GM23338 (cell line): ENCODE measurements around the gene CHST11. TPM values are rescaled to one million over a fixed set of nuclear protein-coding genes. Genes with fewer than 3 reads are reported as not detected.

Source experiments
- ATAC-seq: fragments of 200-7000 bp; cut with Tn5 transposase; 3 replicates; pipeline ENCODE4 v1.9.1; 2020
- DNase-seq: peaks from one replicate; pipeline ENCODE4 v3.0.0-alpha.2; 2015; ENCODE audit warnings: low spot score
- H2AFZ ChIP-seq: fragments of 200-600 bp; sonication (generic); 2 replicates; pipeline ENCODE4 v1.8.0; 2016; ENCODE audit warnings: antibody characterized with exemption, mild to moderate bottlenecking, moderate library complexity
- H3F3A ChIP-seq: fragments of 200-600 bp; sonication (generic); replicated peaks from 2 replicates; pipeline ENCODE4 v1.8.0; 2017; ENCODE audit warnings: antibody characterized with exemption, mixed run types, low read depth
- H3K27ac ChIP-seq: fragments of 200-600 bp; sonication (generic); 2 replicates; pipeline ENCODE4 v1.6.1; 2016; ENCODE audit warnings: low read depth
- H3K27me3 ChIP-seq: fragments of 200-600 bp; sonication (generic); 2 replicates; pipeline ENCODE4 v1.8.0; 2016; ENCODE audit warnings: mild to moderate bottlenecking, mixed run types, moderate library complexity; ENCODE audit not compliant: insufficient read depth
- H3K36me3 ChIP-seq: fragments of 200-600 bp; sonication (generic); 2 replicates; pipeline ENCODE4 v1.8.0; 2016; ENCODE audit warnings: mild to moderate bottlenecking; ENCODE audit not compliant: insufficient read depth
- H3K4me1 ChIP-seq: fragments of 200-600 bp; sonication (generic); 2 replicates; pipeline ENCODE4 v1.8.0; 2016; ENCODE audit warnings: mild to moderate bottlenecking, moderate library complexity; ENCODE audit not compliant: insufficient read depth
- H3K4me2 ChIP-seq: fragments of 200-600 bp; sonication (generic); 2 replicates; pipeline ENCODE4 v1.7.1; 2017; ENCODE audit warnings: mixed run types
- H3K4me3 ChIP-seq: fragments of 200-600 bp; sonication (generic); 2 replicates; pipeline ENCODE4 v1.6.1; 2016; ENCODE audit warnings: mixed run types
- H3K79me2 ChIP-seq: fragments of 200-600 bp; sonication (generic); replicated peaks from 2 replicates; pipeline ENCODE4 v1.8.0; 2017; ENCODE audit warnings: mild to moderate bottlenecking; ENCODE audit not compliant: insufficient read depth
- H3K9me2 ChIP-seq: fragments of 200-600 bp; sonication (generic); 2 replicates; pipeline ENCODE4 v1.8.0; 2017; ENCODE audit not compliant: insufficient read depth
- H4K20me1 ChIP-seq: fragments of 200-600 bp; sonication (generic); replicated peaks from 2 replicates; pipeline ENCODE4 v1.8.0; 2017; ENCODE audit warnings: mild to moderate bottlenecking; ENCODE audit not compliant: insufficient read depth
- H3K27ac Mint-ChIP-seq: 2 replicates; pipeline ENCODE4 v1.8.0; 2020; ENCODE audit warnings: inconsistent platforms, mild to moderate bottlenecking, moderate library complexity, mixed read lengths
- H3K27me3 Mint-ChIP-seq: 3 replicates; pipeline ENCODE4 v1.8.0; 2022; ENCODE audit warnings: low read depth, mild to moderate bottlenecking, moderate library complexity, mixed read lengths, inconsistent platforms; ENCODE audit not compliant: insufficient read depth, poor library complexity
- H3K36me3 Mint-ChIP-seq: 3 replicates; pipeline ENCODE4 v1.8.0; 2021; ENCODE audit warnings: low read depth, mild to moderate bottlenecking, inconsistent platforms, moderate library complexity, mixed read lengths
- H3K4me1 Mint-ChIP-seq: 3 replicates; pipeline ENCODE4 v1.8.0; 2020; ENCODE audit warnings: mild to moderate bottlenecking, inconsistent platforms, mixed read lengths
- H3K4me3 Mint-ChIP-seq: 3 replicates; pipeline ENCODE4 v1.8.0; 2021; ENCODE audit warnings: moderate library complexity, mild to moderate bottlenecking, inconsistent platforms, mixed read lengths
- H3K9me3 Mint-ChIP-seq: 3 replicates; pipeline ENCODE4 v1.8.0; 2020; ENCODE audit warnings: moderate library complexity, mild to moderate bottlenecking, inconsistent platforms, mixed read lengths
- CTCF ChIP-seq, 2 experiments: fragments of 200-600 bp in 1 of 2; sonication (generic) in 1 of 2; conservative IDR thresholded peaks; 2 replicates each; pipeline versions ENCODE4 v1.5.1 to v1.6.1; 2016 to 2017; ENCODE audit warnings: antibody characterized with exemption in 2 of 2, low read depth in 2 of 2, mild to moderate bottlenecking in 2 of 2, moderate library complexity in 1 of 2
- NANOG ChIP-seq: IDR thresholded peaks from 2 replicates; pipeline ENCODE4 v1.6.1; 2016; ENCODE audit warnings: antibody characterized with exemption, borderline replicate concordance
- ZNF331 ChIP-seq: fragments of 250-450 bp; sonication (Bioruptor Pico); IDR thresholded peaks from 2 replicates; pipeline ENCODE4 v1.5.0; 2020; ENCODE audit warnings: low read depth, mild to moderate bottlenecking, moderate library complexity
- polyA plus RNA-seq: library from polyadenylated mRNA; unstranded; fragments of >200 nt; fragmentation: Nextera tagmentation; extraction: Ambion mirVana; gene quantifications from 2 replicates; pipeline ENCODE4 v1.2.1, GENCODE V29; 2016
- total RNA-seq: library from RNA; depleted of rRNA; stranded (reverse); fragments of >200 nt; shearing (Covaris generic); gene quantifications from 2 replicates; pipeline ENCODE4 v1.2.3, GENCODE V29; 2014
- TF ChIP-seq, protein P1 (sequence below): fragments of 250-450 bp; sonication (Bioruptor Pico); IDR thresholded peaks from 2 replicates; pipeline ENCODE4 v1.5.0; 2020; ENCODE audit warnings: mild to moderate bottlenecking, moderate library complexity

The CHST11 gene
- total and polyA plus RNA-seq, 2 experiments from 2014 or later = 7.7 to 25.7 TPM

GRCh38 chr12:104788840-104789271 lies 332.1 kb downstream of the CHST11 start (continued):
- TF ChIP-seq, protein P1, sequence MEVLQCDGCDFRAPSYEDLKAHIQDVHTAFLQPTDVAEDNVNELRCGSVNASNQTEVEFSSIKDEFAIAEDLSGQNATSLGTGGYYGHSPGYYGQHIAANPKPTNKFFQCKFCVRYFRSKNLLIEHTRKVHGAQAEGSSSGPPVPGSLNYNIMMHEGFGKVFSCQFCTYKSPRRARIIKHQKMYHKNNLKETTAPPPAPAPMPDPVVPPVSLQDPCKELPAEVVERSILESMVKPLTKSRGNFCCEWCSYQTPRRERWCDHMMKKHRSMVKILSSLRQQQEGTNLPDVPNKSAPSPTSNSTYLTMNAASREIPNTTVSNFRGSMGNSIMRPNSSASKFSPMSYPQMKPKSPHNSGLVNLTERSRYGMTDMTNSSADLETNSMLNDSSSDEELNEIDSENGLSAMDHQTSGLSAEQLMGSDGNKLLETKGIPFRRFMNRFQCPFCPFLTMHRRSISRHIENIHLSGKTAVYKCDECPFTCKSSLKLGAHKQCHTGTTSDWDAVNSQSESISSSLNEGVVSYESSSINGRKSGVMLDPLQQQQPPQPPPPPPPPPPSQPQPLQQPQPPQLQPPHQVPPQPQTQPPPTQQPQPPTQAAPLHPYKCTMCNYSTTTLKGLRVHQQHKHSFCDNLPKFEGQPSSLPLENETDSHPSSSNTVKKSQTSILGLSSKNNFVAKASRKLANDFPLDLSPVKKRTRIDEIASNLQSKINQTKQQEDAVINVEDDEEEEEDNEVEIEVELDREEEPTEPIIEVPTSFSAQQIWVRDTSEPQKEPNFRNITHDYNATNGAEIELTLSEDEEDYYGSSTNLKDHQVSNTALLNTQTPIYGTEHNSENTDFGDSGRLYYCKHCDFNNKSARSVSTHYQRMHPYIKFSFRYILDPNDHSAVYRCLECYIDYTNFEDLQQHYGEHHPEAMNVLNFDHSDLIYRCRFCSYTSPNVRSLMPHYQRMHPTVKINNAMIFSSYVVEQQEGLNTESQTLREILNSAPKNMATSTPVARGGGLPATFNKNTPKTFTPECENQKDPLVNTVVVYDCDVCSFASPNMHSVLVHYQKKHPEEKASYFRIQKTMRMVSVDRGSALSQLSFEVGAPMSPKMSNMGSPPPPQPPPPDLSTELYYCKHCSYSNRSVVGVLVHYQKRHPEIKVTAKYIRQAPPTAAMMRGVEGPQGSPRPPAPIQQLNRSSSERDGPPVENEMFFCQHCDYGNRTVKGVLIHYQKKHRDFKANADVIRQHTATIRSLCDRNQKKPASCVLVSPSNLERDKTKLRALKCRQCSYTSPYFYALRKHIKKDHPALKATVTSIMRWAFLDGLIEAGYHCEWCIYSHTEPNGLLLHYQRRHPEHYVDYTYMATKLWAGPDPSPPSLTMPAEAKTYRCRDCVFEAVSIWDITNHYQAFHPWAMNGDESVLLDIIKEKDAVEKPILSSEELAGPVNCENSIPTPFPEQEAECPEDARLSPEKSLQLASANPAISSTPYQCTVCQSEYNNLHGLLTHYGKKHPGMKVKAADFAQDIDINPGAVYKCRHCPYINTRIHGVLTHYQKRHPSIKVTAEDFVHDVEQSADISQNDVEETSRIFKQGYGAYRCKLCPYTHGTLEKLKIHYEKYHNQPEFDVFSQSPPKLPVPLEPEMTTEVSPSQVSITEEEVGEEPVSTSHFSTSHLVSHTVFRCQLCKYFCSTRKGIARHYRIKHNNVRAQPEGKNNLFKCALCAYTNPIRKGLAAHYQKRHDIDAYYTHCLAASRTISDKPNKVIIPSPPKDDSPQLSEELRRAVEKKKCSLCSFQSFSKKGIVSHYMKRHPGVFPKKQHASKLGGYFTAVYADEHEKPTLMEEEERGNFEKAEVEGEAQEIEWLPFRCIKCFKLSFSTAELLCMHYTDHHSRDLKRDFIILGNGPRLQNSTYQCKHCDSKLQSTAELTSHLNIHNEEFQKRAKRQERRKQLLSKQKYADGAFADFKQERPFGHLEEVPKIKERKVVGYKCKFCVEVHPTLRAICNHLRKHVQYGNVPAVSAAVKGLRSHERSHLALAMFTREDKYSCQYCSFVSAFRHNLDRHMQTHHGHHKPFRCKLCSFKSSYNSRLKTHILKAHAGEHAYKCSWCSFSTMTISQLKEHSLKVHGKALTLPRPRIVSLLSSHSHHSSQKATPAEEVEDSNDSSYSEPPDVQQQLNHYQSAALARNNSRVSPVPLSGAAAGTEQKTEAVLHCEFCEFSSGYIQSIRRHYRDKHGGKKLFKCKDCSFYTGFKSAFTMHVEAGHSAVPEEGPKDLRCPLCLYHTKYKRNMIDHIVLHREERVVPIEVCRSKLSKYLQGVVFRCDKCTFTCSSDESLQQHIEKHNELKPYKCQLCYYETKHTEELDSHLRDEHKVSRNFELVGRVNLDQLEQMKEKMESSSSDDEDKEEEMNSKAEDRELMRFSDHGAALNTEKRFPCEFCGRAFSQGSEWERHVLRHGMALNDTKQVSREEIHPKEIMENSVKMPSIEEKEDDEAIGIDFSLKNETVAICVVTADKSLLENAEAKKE (CRISPR knock-in tag) = no peak
- no peak for TF ChIP-seq ZNF331
- no peak for TF ChIP-seq CTCF (conservative IDR thresholded peaks at IDR 0.05; ENCODE audit: low read depth in 2 of 2)

GRCh38 chr12:104790296-104791125 lies 333.8 kb downstream of the CHST11 start:
- H3K36me3 ChIP-seq = no peaks in the 10 kb centered on the region
- ATAC-seq (peak; percentile 77), DNase-seq (peak; percentile 80)
- TF ChIP-seq NANOG (no peak), CTCF (conservative IDR thresholded peaks at IDR 0.05; ENCODE audit: low read depth in 2 of 2) (peak; percentile 82 to 83)
- Mint-ChIP-seq H3K27ac (no peak overlapping the region), H3K4me1 (peaks cover 11% of the 10 kb centered on the region; the same call in 2 of the 3 replicates), H3K9me3 (0 out of 3 replicates have a peak, but pooled peaks cover under 1% of the 10 kb centered on the region), H3K27me3 (peaks cover 3% of the 10 kb centered on the region), H3K36me3 (no peaks in the 10 kb centered on the region), H3K4me3 (peak overlapping the region; percentile 53)
- H3K4me3 ChIP-seq = peak overlapping the region; percentile 41
- H3K79me2 ChIP-seq = no peaks in the 10 kb centered on the region
- H2AFZ ChIP-seq = peak overlapping the region; percentile 74; the same call in 1 of the 2 replicates
- H3K9me2 ChIP-seq = 0 out of 2 replicates have a peak, but pooled peaks cover 5% of the 10 kb centered on the region
- H3K27ac ChIP-seq = no peak overlapping the region
- peaks cover 3% of the 10 kb centered on the region; the same call in 1 of the 2 replicates for H3F3A ChIP-seq
- no peaks in the 10 kb centered on the region for H3K27me3 ChIP-seq
- peaks cover 14% of the 10 kb centered on the region for H3K4me1 ChIP-seq
- H4K20me1 ChIP-seq = no peaks in the 10 kb centered on the region
- H3K4me2 ChIP-seq = peak overlapping the region; percentile 51
